ENCODE data around the gene MAP1A. TPM values are rescaled to one million over a fixed set of nuclear protein-coding genes. Genes with fewer than 3 reads are reported as not detected.
A peak's percentile ranks its signal among the peaks of the same experiment; 100 is the strongest.

The MAP1A gene
- total RNA-seq, 4 donors from 2014 or later: 5.9 to 27.6 (median 12.8) TPM

- no peak overlapping the region for H3K27ac ChIP-seq
- no peak for TF ChIP-seq POLR2A (IDR thresholded peaks at IDR 0.05)
- no peak for TF ChIP-seq CTCF (IDR thresholded peaks at IDR 0.05)
- no peak for DNase-seq
- H3K4me1 ChIP-seq: no peaks in the 10 kb centered on the region
- intact Hi-C loops (cut with DNase I; ENCODE audit: low total_unique reads): no loop called here
- no peaks in the 10 kb centered on the region for H3K9me3 ChIP-seq
- H3K4me3 ChIP-seq: no peak overlapping the region
- no peaks in the 10 kb centered on the region for H3K27me3 ChIP-seq
- H3K36me3 ChIP-seq: no peaks in the 10 kb centered on the region
These were observed 17.8 kb upstream of the MAP1A start for GRCh38 chr15:43499635-43500034.

- TF ChIP-seq POLR2A (IDR thresholded peaks at IDR 0.05): no peak
- TF ChIP-seq CTCF (IDR thresholded peaks at IDR 0.05): no peak
- Histone ChIP-seq H3K4me1 (peaks cover 0 to 9% of the 10 kb centered on the region in 2 donors), H3K9me3 (no peaks in the 10 kb centered on the region), H3K27ac (no peak overlapping the region), H3K27me3 (no peaks in the 10 kb centered on the region), H3K4me3 (no peak overlapping the region), H3K36me3 (no peaks in the 10 kb centered on the region)
- DNase-seq: no peak
- intact Hi-C loops (cut with DNase I; ENCODE audit: low total_unique reads): no loop called here
These were observed 11.7 kb upstream of the MAP1A start for GRCh38 chr15:43505738-43506137.

- no peaks in the 10 kb centered on the region for H3K9me3 ChIP-seq
- peaks cover 0 to 13% of the 10 kb centered on the region in 2 donors for H3K4me1 ChIP-seq
- no peak for TF ChIP-seq POLR2A (IDR thresholded peaks at IDR 0.05)
- TF ChIP-seq CTCF (IDR thresholded peaks at IDR 0.05): no peak
- no peaks in the 10 kb centered on the region for H3K27me3 ChIP-seq
- DNase-seq: no peak
- peak overlapping the region; percentile 85 to 86 for H3K27ac ChIP-seq
- intact Hi-C loops (cut with DNase I; ENCODE audit: low total_unique reads): no loop called here
- H3K36me3 ChIP-seq: no peaks in the 10 kb centered on the region
- no peak overlapping the region for H3K4me3 ChIP-seq
These were observed 9.0 kb upstream of the MAP1A start for GRCh38 chr15:43508421-43508820.

GRCh38 chr15:43508991-43509659 is 8.3 kb upstream of the MAP1A start:
- peak overlapping the region; percentile 85 to 86 for H3K27ac ChIP-seq
- no peaks in the 10 kb centered on the region for H3K27me3 ChIP-seq
- TF ChIP-seq POLR2A (IDR thresholded peaks at IDR 0.05): no peak
- TF ChIP-seq CTCF (IDR thresholded peaks at IDR 0.05): peak in 1 of 4 experiments; percentile 8
- peak; percentile 51 to 67 for DNase-seq
- H3K4me1 ChIP-seq: peaks cover 0 to 13% of the 10 kb centered on the region in 2 donors
- intact Hi-C loops (cut with DNase I; ENCODE audit: low total_unique reads): no loop called here
- no peaks in the 10 kb centered on the region for H3K9me3 ChIP-seq
- no peaks in the 10 kb centered on the region for H3K36me3 ChIP-seq
- peak overlapping the region; percentile 37 to 55 for H3K4me3 ChIP-seq

- Histone ChIP-seq H3K4me3 (peak overlapping the region; percentile 37 to 55), H3K27me3 (no peaks in the 10 kb centered on the region), H3K4me1 (peaks cover 0 to 13% of the 10 kb centered on the region in 2 donors), H3K36me3 (no peaks in the 10 kb centered on the region), H3K27ac (peak overlapping the region; percentile 85 to 86), H3K9me3 (no peaks in the 10 kb centered on the region)
- intact Hi-C loops (cut with DNase I; ENCODE audit: low total_unique reads): no loop called here
- no peak for TF ChIP-seq CTCF (IDR thresholded peaks at IDR 0.05)
- TF ChIP-seq POLR2A (IDR thresholded peaks at IDR 0.05): no peak
- peak in 1 of 2 donors; percentile 36 for DNase-seq
These were observed 7.7 kb upstream of the MAP1A start for GRCh38 chr15:43509660-43510199.
